HepG2 (cell line): ENCODE measurements around the gene RAB29.

Experiments used
- CTCF ChIP-seq: sonication (generic); formaldehyde crosslinking; IDR thresholded peaks from 2 replicates; pipeline ENCODE4 v1.5.0; 2020; ENCODE audit warnings: mild to moderate bottlenecking, missing genetic modification reagents, moderate library complexity
- FOXA3 ChIP-seq: IDR thresholded peaks from 2 replicates; pipeline ENCODE4 v1.6.1; 2016; ENCODE audit warnings: missing genetic modification reagents, missing compliant biosample characterization
- POGZ ChIP-seq: sonication (generic); formaldehyde crosslinking; IDR thresholded peaks from 2 replicates; pipeline ENCODE4 v1.4.0; 2020; ENCODE audit warnings: mild to moderate bottlenecking, missing genetic modification reagents
- POLR2A ChIP-seq, 2 experiments: IDR thresholded peaks; 2 replicates each; pipeline ENCODE4 v1.6.1; 2011; ENCODE audit warnings: low read depth in 2 of 2, low read length in 2 of 2, mild to moderate bottlenecking in 1 of 2, moderate library complexity in 1 of 2; ENCODE audit not compliant: insufficient read depth in 1 of 2
- SNRNP70 ChIP-seq: fragments of 200-400 bp; formaldehyde crosslinking; IDR thresholded peaks from 2 replicates; pipeline ENCODE4 v1.6.1; 2017; ENCODE audit warnings: mild to moderate bottlenecking, low read depth, low read length, moderate library complexity
- ZNF446 ChIP-seq: sonication (generic); formaldehyde crosslinking; IDR thresholded peaks from 2 replicates; pipeline ENCODE4 v1.5.0; 2020; ENCODE audit warnings: mild to moderate bottlenecking, missing genetic modification reagents
- ZNF629 ChIP-seq: sonication (generic); formaldehyde crosslinking; conservative IDR thresholded peaks from 2 replicates; pipeline ENCODE4 v1.5.0; 2020; ENCODE audit warnings: missing genetic modification reagents
- ZNF670 ChIP-seq: sonication (generic); formaldehyde crosslinking; IDR thresholded peaks from 2 replicates; pipeline ENCODE4 v1.8.0; 2022; ENCODE audit warnings: mild to moderate bottlenecking, missing genetic modification reagents, borderline replicate concordance
- TF ChIP-seq, protein P1 (sequence below): sonication (generic); formaldehyde crosslinking; conservative IDR thresholded peaks from 2 replicates; pipeline ENCODE4 v1.4.0; 2020; ENCODE audit warnings: missing genetic modification reagents
- TF ChIP-seq, protein P2 (sequence below): sonication (generic); formaldehyde crosslinking; IDR thresholded peaks from 2 replicates; pipeline ENCODE4 v1.9.0; 2021; ENCODE audit warnings: mild to moderate bottlenecking, missing genetic modification reagents

- TF ChIP-seq POLR2A (IDR thresholded peaks at IDR 0.05; ENCODE audit: insufficient read depth in 1 of 2, low read depth in 2 of 2, low read length in 2 of 2) (no peak), POGZ (CRISPR knock-in tag) (no peak), ZNF629 (CRISPR knock-in tag) (no peak), ZNF446 (CRISPR knock-in tag) (no peak), ZNF670 (CRISPR knock-in tag) (no peak), SNRNP70 (no peak), FOXA3 (no peak), CTCF (CRISPR knock-in tag) (no peak)
- TF ChIP-seq, protein P1, sequence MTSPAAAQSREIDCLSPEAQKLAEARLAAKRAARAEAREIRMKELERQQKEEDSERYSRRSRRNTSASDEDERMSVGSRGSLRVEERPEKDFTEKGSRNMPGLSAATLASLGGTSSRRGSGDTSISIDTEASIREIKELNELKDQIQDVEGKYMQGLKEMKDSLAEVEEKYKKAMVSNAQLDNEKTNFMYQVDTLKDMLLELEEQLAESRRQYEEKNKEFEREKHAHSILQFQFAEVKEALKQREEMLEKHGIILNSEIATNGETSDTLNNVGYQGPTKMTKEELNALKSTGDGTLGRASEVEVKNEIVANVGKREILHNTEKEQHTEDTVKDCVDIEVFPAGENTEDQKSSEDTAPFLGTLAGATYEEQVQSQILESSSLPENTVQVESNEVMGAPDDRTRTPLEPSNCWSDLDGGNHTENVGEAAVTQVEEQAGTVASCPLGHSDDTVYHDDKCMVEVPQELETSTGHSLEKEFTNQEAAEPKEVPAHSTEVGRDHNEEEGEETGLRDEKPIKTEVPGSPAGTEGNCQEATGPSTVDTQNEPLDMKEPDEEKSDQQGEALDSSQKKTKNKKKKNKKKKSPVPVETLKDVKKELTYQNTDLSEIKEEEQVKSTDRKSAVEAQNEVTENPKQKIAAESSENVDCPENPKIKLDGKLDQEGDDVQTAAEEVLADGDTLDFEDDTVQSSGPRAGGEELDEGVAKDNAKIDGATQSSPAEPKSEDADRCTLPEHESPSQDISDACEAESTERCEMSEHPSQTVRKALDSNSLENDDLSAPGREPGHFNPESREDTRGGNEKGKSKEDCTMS (CRISPR knock-in tag) = no peak
- TF ChIP-seq, protein P2, sequence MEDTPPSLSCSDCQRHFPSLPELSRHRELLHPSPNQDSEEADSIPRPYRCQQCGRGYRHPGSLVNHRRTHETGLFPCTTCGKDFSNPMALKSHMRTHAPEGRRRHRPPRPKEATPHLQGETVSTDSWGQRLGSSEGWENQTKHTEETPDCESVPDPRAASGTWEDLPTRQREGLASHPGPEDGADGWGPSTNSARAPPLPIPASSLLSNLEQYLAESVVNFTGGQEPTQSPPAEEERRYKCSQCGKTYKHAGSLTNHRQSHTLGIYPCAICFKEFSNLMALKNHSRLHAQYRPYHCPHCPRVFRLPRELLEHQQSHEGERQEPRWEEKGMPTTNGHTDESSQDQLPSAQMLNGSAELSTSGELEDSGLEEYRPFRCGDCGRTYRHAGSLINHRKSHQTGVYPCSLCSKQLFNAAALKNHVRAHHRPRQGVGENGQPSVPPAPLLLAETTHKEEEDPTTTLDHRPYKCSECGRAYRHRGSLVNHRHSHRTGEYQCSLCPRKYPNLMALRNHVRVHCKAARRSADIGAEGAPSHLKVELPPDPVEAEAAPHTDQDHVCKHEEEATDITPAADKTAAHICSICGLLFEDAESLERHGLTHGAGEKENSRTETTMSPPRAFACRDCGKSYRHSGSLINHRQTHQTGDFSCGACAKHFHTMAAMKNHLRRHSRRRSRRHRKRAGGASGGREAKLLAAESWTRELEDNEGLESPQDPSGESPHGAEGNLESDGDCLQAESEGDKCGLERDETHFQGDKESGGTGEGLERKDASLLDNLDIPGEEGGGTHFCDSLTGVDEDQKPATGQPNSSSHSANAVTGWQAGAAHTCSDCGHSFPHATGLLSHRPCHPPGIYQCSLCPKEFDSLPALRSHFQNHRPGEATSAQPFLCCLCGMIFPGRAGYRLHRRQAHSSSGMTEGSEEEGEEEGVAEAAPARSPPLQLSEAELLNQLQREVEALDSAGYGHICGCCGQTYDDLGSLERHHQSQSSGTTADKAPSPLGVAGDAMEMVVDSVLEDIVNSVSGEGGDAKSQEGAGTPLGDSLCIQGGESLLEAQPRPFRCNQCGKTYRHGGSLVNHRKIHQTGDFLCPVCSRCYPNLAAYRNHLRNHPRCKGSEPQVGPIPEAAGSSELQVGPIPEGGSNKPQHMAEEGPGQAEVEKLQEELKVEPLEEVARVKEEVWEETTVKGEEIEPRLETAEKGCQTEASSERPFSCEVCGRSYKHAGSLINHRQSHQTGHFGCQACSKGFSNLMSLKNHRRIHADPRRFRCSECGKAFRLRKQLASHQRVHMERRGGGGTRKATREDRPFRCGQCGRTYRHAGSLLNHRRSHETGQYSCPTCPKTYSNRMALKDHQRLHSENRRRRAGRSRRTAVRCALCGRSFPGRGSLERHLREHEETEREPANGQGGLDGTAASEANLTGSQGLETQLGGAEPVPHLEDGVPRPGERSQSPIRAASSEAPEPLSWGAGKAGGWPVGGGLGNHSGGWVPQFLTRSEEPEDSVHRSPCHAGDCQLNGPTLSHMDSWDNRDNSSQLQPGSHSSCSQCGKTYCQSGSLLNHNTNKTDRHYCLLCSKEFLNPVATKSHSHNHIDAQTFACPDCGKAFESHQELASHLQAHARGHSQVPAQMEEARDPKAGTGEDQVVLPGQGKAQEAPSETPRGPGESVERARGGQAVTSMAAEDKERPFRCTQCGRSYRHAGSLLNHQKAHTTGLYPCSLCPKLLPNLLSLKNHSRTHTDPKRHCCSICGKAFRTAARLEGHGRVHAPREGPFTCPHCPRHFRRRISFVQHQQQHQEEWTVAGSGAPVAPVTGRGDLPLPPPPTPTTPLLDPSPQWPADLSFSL (CRISPR knock-in tag) = no peak
These were observed 18.9 kb upstream of the RAB29 start for GRCh38 chr1:205794011-205794730.
